CD4-positive, alpha-beta memory T cell (primary cell): Measurements from ENCODE around the gene E2F4. TPM values are rescaled to one million over a fixed set of nuclear protein-coding genes. Genes with fewer than 3 reads are reported as not detected.

Experiments used
- CTCF ChIA-PET: fragments of 350-600 bp; sonication (Branson Sonifier 250); formaldehyde crosslinking; loops from one replicate; lab custom pipeline; 2021; ENCODE audit warnings: inconsistent platforms; ENCODE audit not compliant: partially characterized antibody; lab: Charles Lee
- POLR2A ChIA-PET: fragments of 350-600 bp; sonication (Branson Sonifier 250); formaldehyde crosslinking; loops from one replicate; lab custom pipeline; 2021; ENCODE audit not compliant: partially characterized antibody; lab: Charles Lee
- DNase-seq, 5 donors: peaks; one replicate each; pipeline versions ENCODE4 v3.0.0 to v3.0.0-alpha.2; 2020 to 2022; ENCODE audit warnings: mixed read lengths in 1 of 5
- H3K27ac ChIP-seq: one replicate; pipeline ENCODE4 v1.7.0; 2013; ENCODE audit warnings: low read depth, low read length
- H3K27me3 ChIP-seq: 2 replicates; pipeline ENCODE4 v1.7.0; 2013; ENCODE audit warnings: mild to moderate bottlenecking, low read length, moderate library complexity; ENCODE audit not compliant: insufficient read depth
- H3K36me3 ChIP-seq: 2 replicates; pipeline ENCODE4 v1.7.0; 2013; ENCODE audit warnings: mild to moderate bottlenecking, low read length, moderate library complexity; ENCODE audit not compliant: insufficient read depth
- H3K4me1 ChIP-seq: 2 replicates; pipeline ENCODE4 v1.7.0; 2013; ENCODE audit warnings: mild to moderate bottlenecking, low read length, moderate library complexity; ENCODE audit not compliant: insufficient read depth
- H3K4me3 ChIP-seq, 2 donors: one replicate each; pipeline ENCODE4 v1.7.0; 2013; ENCODE audit warnings: low read length in 2 of 2, mild to moderate bottlenecking in 1 of 2
- H3K9me3 ChIP-seq, 2 donors: one replicate each; pipeline ENCODE4 v1.7.0; 2013; ENCODE audit warnings: low read length in 2 of 2, control low read depth in 1 of 2; ENCODE audit not compliant: control insufficient read depth in 1 of 2
- H3K27ac Mint-ChIP-seq, 7 donors: one replicate each; pipeline ENCODE4 v1.8.0; 2020 to 2021; ENCODE audit warnings: mixed read lengths in 7 of 7, mild to moderate bottlenecking in 6 of 7, inconsistent platforms in 3 of 7, moderate library complexity in 3 of 7
- H3K27me3 Mint-ChIP-seq, 2 donors: one replicate each; pipeline ENCODE4 v1.8.0; 2020 to 2021; ENCODE audit warnings: mixed read lengths in 2 of 2
- H3K36me3 Mint-ChIP-seq, 2 donors: one replicate each; pipeline ENCODE4 v1.8.0; 2020 to 2021; ENCODE audit warnings: mixed read lengths in 2 of 2, inconsistent platforms in 1 of 2, mild to moderate bottlenecking in 1 of 2
- H3K4me1 Mint-ChIP-seq, 4 donors: one replicate each; pipeline ENCODE4 v1.8.0; 2020 to 2021; ENCODE audit warnings: mixed read lengths in 4 of 4, mild to moderate bottlenecking in 1 of 4
- H3K4me3 Mint-ChIP-seq, 8 donors: one replicate each; pipeline ENCODE4 v1.8.0; 2020 to 2021; ENCODE audit warnings: mixed read lengths in 8 of 8, mild to moderate bottlenecking in 7 of 8, moderate library complexity in 6 of 8, inconsistent platforms in 3 of 8
- H3K9me3 Mint-ChIP-seq, 8 donors: one replicate each; pipeline ENCODE4 v1.8.0; 2020 to 2021; ENCODE audit warnings: mixed read lengths in 8 of 8, mild to moderate bottlenecking in 5 of 8, inconsistent platforms in 3 of 8, moderate library complexity in 1 of 8
- intact Hi-C: fragments of 100-400 bp; cut with micrococcal nuclease; formaldehyde crosslinking; loops from one replicate; pipeline ENCODE4 v1.15.1; 2023
- polyA plus RNA-seq, 2 donors: library from polyadenylated mRNA; unstranded; fragments of 300-500 nt; fragmentation: Illumina TruSeq; gene quantifications; one replicate each; pipeline ENCODE4 v1.2.3, GENCODE V29; 2021
- total RNA-seq, 2 experiments: library from RNA; stranded (reverse); gene quantifications; one replicate each; pipeline ENCODE4 v1.2.3, GENCODE V29; 2021

The E2F4 gene
- total and polyA plus RNA-seq, 4 experiments from 2014 or later = 53.6 to 91.3 (median 84.2) TPM

GRCh38 chr16:67190041-67190440 is 1.9 kb upstream of the E2F4 start, which contains the start of gene EXOC3L1:
TSS of gene EXOC3L1 (minus strand) at chr16:67190136. CDS start at chr16:67189676, 460 bp downstream.
- CTCF ChIA-PET = interaction anchor here (1.1 to 1.3 kb wide), 2 partner anchors 38 to 212 kb away, joined by 3 read pairs; no protein-coding TSS in a partner anchor
- no peak for DNase-seq
- no peaks in the 10 kb centered on the region for H3K9me3 Mint-ChIP-seq
- Histone ChIP-seq H3K9me3 (no peaks in the 10 kb centered on the region), H3K4me1 (peaks cover 38% of the 10 kb centered on the region), H3K4me3 (no peak within 1 kb of the TSS), H3K27me3 (no peaks in the 10 kb centered on the region), H3K27ac (no peak within 1 kb of the TSS), H3K36me3 (peaks cover 13% of the 10 kb centered on the region)
- H3K27ac Mint-ChIP-seq = peak within 1 kb of the TSS in 1 of 7 donors; percentile 85
- peaks cover 23 to 41% (median 34%) of the 10 kb centered on the region in 4 donors for H3K4me1 Mint-ChIP-seq
- POLR2A ChIA-PET = interaction anchor here (0.7 to 2.1 kb wide), 4 partner anchors 16 to 37 kb away, joined by 3 to 7 read pairs (median 4); partner anchors contain the start of gene TMEM208
- intact Hi-C loops = no loop called here
- H3K4me3 Mint-ChIP-seq = peak within 1 kb of the TSS in 4 of 8 donors; percentile 10 to 57 (median 32)
- peaks cover 0 to 2% of the 10 kb centered on the region in 2 donors for H3K27me3 Mint-ChIP-seq
- H3K36me3 Mint-ChIP-seq = peaks cover 0 to 26% of the 10 kb centered on the region in 2 donors

- Mint-ChIP-seq H3K27me3 (no peaks in the 10 kb centered on the region), H3K4me1 (peaks cover 16 to 39% (median 29%) of the 10 kb centered on the region in 4 donors), H3K9me3 (peaks cover 0 to 2% (median 0%) of the 10 kb centered on the region in 8 donors), H3K4me3 (peak overlapping the region in 4 of 8 donors; percentile 25 to 91 (median 87)), H3K36me3 (peaks cover 4 to 29% of the 10 kb centered on the region in 2 donors), H3K27ac (peak overlapping the region in 4 of 7 donors; percentile 84 to 95 (median 86))
- peaks cover 19% of the 10 kb centered on the region for H3K36me3 ChIP-seq
- intact Hi-C loops = no loop called here
- CTCF ChIA-PET = no interaction called here
- no peaks in the 10 kb centered on the region for H3K27me3 ChIP-seq
- POLR2A ChIA-PET = interaction anchor here (0.7 to 2.1 kb wide), 3 partner anchors 16 to 36 kb away, joined by 3 to 7 read pairs (median 4); partner anchors contain the start of gene TMEM208
- no peak overlapping the region for H3K27ac ChIP-seq
- H3K4me1 ChIP-seq = peaks cover 31% of the 10 kb centered on the region
- no peak for DNase-seq
- no peak overlapping the region for H3K4me3 ChIP-seq
- no peaks in the 10 kb centered on the region for H3K9me3 ChIP-seq
Measured at GRCh38 chr16:67190448-67191399, 1.2 kb upstream of the E2F4 start.

GRCh38 chr16:67191411-67191994 is 452 bp upstream of the E2F4 start:
- H3K4me3 Mint-ChIP-seq = peak overlapping the region; percentile 86 to 96 (median 90)
- CTCF ChIA-PET = interaction anchor here (1.1 to 1.7 kb wide), 2 partner anchors 9 to 35 kb away, joined by 3 to 4 read pairs; no protein-coding TSS in a partner anchor
- H3K27me3 Mint-ChIP-seq = no peaks in the 10 kb centered on the region
- H3K4me1 Mint-ChIP-seq = peaks cover 20 to 45% (median 34%) of the 10 kb centered on the region in 4 donors
- Histone ChIP-seq H3K4me3 (peak overlapping the region; percentile 84 to 87), H3K9me3 (no peaks in the 10 kb centered on the region), H3K27ac (peak overlapping the region; percentile 80), H3K4me1 (peaks cover 30% of the 10 kb centered on the region), H3K36me3 (peaks cover 27% of the 10 kb centered on the region), H3K27me3 (no peaks in the 10 kb centered on the region)
- H3K36me3 Mint-ChIP-seq = peaks cover 11 to 37% of the 10 kb centered on the region in 2 donors
- POLR2A ChIA-PET = interaction anchor here (1.6 to 2.4 kb wide), 5 partner anchors 17 to 258 kb away, joined by 4 to 12 read pairs (median 9); no protein-coding TSS in a partner anchor
- peak overlapping the region; percentile 75 to 95 (median 87) for H3K27ac Mint-ChIP-seq
- DNase-seq = no peak
- intact Hi-C loops = no loop called here
- peaks cover 0 to 2% (median 0%) of the 10 kb centered on the region in 8 donors for H3K9me3 Mint-ChIP-seq

- Histone ChIP-seq H3K4me1 (peaks cover 30% of the 10 kb centered on the region), H3K27me3 (no peaks in the 10 kb centered on the region), H3K4me3 (peak overlapping the region; percentile 84 to 87), H3K36me3 (peaks cover 41% of the 10 kb centered on the region), H3K9me3 (no peaks in the 10 kb centered on the region), H3K27ac (peak overlapping the region; percentile 80)
- Mint-ChIP-seq H3K4me1 (peaks cover 24 to 53% (median 41%) of the 10 kb centered on the region in 4 donors), H3K9me3 (peaks cover 0 to 2% (median 0%) of the 10 kb centered on the region in 8 donors), H3K27me3 (no peaks in the 10 kb centered on the region), H3K27ac (peak overlapping the region; percentile 74 to 94 (median 87)), H3K36me3 (peaks cover 22 to 51% of the 10 kb centered on the region in 2 donors), H3K4me3 (peak overlapping the region; percentile 86 to 96 (median 90))
- CTCF ChIA-PET = interaction anchor here (0.8 to 1.7 kb wide), 6 partner anchors 10 to 38 kb away, joined by 3 to 4 read pairs (median 4); partner anchors contain the start of genes FBXL8, NOL3 and TRADD
- peak in 2 of 5 donors; percentile 30 to 61 for DNase-seq
- POLR2A ChIA-PET = interaction anchor here (0.7 to 2.4 kb wide), 17 partner anchors 9 to 300 kb away, joined by 3 to 15 read pairs (median 5); partner anchors contain the start of genes HSF4 and TMEM208
- intact Hi-C loops = loop anchor here (2.0 kb wide), 2 partner anchors 34 to 54 kb away; partner anchors contain the start of genes FHOD1 and TMEM208
Measured at GRCh38 chr16:67192781-67193361, 916 bp downstream of the E2F4 start.

- Mint-ChIP-seq H3K36me3 (peaks cover 22 to 58% of the 10 kb centered on the region in 2 donors), H3K27ac (peak overlapping the region; percentile 74 to 94 (median 86)), H3K9me3 (peaks cover 0 to 2% (median 0%) of the 10 kb centered on the region in 8 donors), H3K27me3 (no peaks in the 10 kb centered on the region), H3K4me3 (peak overlapping the region; percentile 86 to 96 (median 90)), H3K4me1 (peaks cover 24 to 59% (median 44%) of the 10 kb centered on the region in 4 donors)
- POLR2A ChIA-PET = interaction anchor here (1.1 to 2.4 kb wide), 11 partner anchors 9 to 260 kb away, joined by 3 to 15 read pairs (median 6); partner anchors contain the start of genes HSF4 and TMEM208
- H3K9me3 ChIP-seq = no peaks in the 10 kb centered on the region
- DNase-seq = no peak
- intact Hi-C loops = loop anchor here (2.0 kb wide), 2 partner anchors 33 to 53 kb away; partner anchors contain the start of genes FHOD1 and TMEM208
- H3K36me3 ChIP-seq = peaks cover 47% of the 10 kb centered on the region
- no peaks in the 10 kb centered on the region for H3K27me3 ChIP-seq
- no peak overlapping the region for H3K4me3 ChIP-seq
- H3K4me1 ChIP-seq = peaks cover 30% of the 10 kb centered on the region
- CTCF ChIA-PET = interaction anchor here (0.8 to 1.7 kb wide), 4 partner anchors 8 to 38 kb away, joined by 3 to 5 read pairs (median 4); partner anchors contain the start of gene NOL3
- H3K27ac ChIP-seq = peak overlapping the region; percentile 80
Measured at GRCh38 chr16:67193536-67193935, 1.6 kb downstream of the E2F4 start.

GRCh38 chr16:67194260-67194659 is 2.3 kb downstream of the E2F4 start:
- Histone ChIP-seq H3K4me3 (no peak overlapping the region), H3K4me1 (peaks cover 30% of the 10 kb centered on the region), H3K27me3 (no peaks in the 10 kb centered on the region), H3K9me3 (no peaks in the 10 kb centered on the region), H3K36me3 (peaks cover 49% of the 10 kb centered on the region), H3K27ac (peak overlapping the region; percentile 80)
- DNase-seq = peak in 1 of 5 donors; percentile 32
- H3K4me3 Mint-ChIP-seq = peak overlapping the region in 7 of 8 donors; percentile 86 to 96 (median 89)
- H3K27me3 Mint-ChIP-seq = no peaks in the 10 kb centered on the region
- H3K27ac Mint-ChIP-seq = peak overlapping the region in 6 of 7 donors; percentile 74 to 94 (median 85)
- CTCF ChIA-PET = interaction anchor here (1.0 to 1.4 kb wide), 3 partner anchors 9 to 216 kb away, joined by 3 to 5 read pairs (median 4); no protein-coding TSS in a partner anchor
- intact Hi-C loops = no loop called here
- H3K36me3 Mint-ChIP-seq = peaks cover 22 to 58% of the 10 kb centered on the region in 2 donors
- POLR2A ChIA-PET = interaction anchor here (0.8 to 2.4 kb wide), 6 partner anchors 29 to 261 kb away, joined by 3 to 9 read pairs (median 6); partner anchors contain the start of genes HSF4 and TMEM208
- peaks cover 0 to 2% (median 0%) of the 10 kb centered on the region in 8 donors for H3K9me3 Mint-ChIP-seq
- peaks cover 24 to 59% (median 44%) of the 10 kb centered on the region in 4 donors for H3K4me1 Mint-ChIP-seq
